LHCN-M2 (cell line): ENCODE data around the gene RGS7. TPM values are rescaled to one million over a fixed set of nuclear protein-coding genes. Genes with fewer than 3 reads are reported as not detected.
"Not testable (repeated sequence)": the region's sequence is repeated elsewhere in the genome, so short reads cannot be mapped to it uniquely, and the experiment has no call there.

Source experiments
- DNase-seq: peaks from one replicate; pipeline ENCODE4 v3.0.0-alpha.2; 2012; ENCODE audit warnings: low read depth
- total RNA-seq: library from RNA; depleted of rRNA; stranded (reverse); fragments of >200 nt; gene quantifications from 2 replicates; pipeline ENCODE4 v1.2.3, GENCODE V29; 2014

The RGS7 gene
- total RNA-seq, 1 experiment from 2014 or later = 0.11 TPM

DNA sequence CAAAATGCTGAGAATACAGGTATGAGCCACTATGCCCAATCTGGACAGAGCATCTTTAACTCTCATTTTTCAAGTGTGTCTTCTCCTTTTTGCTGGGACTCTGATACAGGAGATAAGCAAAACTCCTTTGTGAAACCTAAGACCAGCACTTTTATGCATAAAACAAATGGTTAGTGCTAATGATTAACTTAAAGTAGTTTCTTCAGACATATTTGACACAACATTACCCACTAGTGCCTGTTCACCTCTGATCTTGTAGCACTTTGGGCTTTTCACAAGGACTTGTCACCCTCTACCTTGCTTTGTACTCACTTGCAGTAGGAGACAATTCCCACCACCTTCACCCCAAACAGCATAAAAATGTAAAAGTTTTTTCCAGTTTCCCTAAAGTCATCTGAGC, 216.3 kb downstream of the RGS7 start:
- DNase-seq = no peak

DNA sequence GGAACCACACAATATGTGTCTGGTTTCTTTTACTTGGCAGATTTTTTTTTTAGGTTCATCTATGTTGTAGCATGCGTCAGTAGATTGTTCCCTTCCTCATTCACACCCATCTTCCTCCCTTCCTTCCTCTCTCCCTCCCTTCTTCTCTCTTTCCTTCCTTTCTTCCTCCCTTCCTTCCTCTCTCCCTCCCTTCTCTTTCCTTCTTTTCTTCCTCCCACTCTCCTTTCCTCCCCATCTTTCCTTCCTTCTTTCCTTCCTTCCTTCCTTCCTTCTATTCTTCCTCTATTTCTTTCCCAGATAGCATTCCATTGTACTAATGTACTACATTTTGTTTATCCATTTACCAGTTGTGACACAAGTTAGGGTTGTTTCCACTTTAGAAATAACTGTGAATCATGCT, 218.0 kb downstream of the RGS7 start:
- no peak for DNase-seq

DNA sequence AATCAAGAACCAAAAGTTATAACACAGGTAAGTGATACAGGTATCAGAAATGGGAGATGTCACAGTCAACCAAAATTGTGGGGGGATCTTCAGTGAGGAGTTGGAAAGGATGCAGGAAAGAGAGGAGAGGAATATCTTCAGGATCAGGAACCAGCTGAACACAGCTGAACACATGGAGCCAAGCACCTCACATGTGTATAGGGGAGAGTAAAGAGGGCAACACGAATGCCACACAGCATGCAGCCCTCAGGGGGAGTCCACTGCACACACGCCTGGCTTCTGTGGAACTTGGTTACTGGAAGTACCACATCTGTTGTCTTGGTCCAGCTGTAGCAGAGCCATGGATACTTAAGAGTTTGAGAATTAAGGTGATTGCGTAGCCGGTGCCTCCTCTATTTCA, 218.8 kb downstream of the RGS7 start:
- no peak for DNase-seq

DNA sequence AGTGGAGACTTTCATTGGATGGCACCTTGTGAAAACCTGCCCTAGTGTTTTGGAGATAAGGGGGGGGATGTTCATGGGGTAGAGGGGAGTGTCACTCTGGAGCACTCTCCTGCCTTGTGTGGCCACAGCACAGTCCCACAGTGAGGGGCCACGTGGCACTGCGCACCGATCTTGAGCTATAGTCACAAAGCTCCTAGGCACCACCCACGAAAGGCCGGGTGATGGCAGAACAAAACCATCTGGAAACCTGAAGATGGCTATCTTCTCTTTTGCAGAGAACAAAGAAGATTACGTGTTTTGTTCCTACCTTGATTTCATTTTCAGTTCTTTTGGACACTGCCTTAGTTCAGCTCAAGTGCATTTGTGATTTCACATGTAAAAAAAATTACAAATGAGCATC, 220.6 kb downstream of the RGS7 start:
- DNase-seq = no peak

DNA sequence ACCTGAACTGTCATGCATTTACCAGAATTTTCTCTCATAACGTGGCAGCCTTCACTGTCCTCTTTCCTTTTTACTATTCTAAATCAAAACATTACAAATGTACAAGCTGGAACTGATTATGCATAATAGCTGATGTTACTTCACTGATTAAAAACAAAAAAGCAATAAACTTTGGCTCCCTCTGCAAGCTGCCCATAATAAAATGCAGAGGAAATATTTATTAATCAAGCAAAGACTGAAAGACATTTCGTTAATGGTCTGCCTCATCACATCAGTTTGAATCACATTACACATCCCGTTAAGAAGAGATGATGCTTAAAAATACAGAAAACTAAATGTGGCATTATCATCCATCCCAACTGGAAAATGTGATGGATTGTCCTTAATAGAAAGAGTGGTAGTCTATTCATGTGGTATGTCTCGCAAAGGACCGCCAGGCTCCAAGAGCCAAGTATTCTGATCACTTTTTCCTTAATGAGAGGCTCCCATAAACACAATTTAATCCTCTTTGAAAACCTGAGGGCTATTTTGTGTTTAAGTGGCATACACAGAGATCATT, 225.3 kb downstream of the RGS7 start:
- DNase-seq = no peak

DNA sequence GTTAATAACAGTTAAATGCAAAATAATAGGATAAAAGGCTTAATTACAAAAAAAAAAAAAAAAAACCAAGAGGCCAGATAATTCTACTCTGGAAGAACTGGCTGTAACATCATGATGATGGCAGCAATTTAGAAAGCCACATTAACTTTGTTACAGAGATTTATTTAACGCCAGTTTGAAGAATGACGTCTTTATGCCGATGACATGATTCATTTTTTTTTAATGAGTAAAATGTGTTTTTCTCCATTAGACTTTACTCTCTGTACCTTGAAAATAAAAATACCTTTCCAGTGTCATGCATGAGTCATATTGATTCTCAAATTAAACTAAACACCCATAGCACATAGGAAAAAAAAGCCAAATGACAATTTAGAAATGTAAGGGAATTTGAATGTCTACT, 226.1 kb downstream of the RGS7 start:
- no peak for DNase-seq

DNA sequence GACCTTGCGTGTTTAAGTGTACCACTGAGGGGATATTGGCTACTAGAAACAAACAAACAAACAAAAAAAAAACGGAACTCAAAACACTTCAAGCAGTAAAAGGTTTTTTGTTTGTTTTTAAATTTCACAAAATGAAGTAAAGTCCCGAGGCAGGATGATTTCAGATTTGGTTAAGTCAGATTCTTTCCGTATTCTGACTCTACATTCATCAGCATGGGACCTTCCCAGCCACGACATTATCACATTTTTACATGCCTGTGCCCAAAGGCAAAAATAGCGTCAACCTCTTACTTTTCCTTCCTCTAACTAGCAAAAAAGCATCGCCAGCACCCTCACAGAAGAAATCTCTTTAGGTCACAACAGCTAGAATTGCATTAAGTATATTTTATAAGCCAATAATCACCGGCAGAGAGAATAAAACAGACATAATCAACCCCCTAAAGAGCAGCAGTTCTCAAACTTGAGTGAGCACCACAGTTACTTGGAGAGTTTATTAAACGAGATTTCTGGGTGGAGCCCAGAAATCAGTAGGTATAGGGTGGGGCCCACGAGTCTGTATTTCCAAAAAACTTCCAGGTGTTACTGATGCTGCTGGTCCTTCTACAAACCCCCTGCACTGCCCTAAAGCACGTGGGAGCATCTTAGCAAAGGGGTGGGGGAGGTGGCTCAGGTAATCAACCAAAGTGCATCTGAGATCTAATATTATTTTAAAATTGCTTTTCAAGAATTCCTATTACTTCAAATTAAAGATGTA, 227.6 kb downstream of the RGS7 start:
- no peak for DNase-seq

DNA sequence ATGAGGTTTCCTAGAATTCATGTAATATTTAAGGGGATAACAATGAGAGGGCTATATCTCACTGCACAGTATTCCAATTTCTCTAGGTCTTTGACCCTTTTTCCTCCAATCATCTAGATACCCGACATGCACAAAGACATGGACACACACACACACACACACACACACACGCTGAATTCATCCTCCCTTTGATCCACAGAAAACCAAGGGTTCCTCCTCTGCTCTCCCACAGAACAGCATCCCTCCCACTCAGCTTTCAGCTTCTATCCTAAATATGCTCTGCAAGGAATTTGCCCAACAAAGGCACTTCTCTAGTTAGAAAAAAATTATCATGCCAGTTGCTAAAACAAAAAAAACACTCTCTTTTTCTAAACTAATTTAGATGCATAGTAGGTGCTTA, 231.7 kb downstream of the RGS7 start:
- no peak for DNase-seq

DNA sequence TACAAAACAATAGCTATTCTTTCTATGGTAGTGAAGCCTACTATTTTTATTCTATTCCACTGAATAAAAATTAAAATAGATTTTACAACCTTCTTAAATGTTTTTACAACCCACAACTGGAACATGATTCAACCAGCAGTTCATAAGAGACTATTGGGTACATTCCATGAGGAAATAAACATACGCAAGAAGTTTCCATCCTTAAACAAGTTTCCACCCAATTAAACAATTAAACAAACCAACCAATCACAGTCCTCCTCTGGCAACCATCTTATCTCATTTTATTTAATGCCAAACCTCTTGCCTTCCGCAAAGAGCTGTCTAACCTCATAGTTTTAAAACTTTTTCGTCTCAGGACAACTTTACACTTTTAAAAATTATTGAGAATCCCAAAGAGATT, 239.0 kb downstream of the RGS7 start:
- no peak for DNase-seq

DNA sequence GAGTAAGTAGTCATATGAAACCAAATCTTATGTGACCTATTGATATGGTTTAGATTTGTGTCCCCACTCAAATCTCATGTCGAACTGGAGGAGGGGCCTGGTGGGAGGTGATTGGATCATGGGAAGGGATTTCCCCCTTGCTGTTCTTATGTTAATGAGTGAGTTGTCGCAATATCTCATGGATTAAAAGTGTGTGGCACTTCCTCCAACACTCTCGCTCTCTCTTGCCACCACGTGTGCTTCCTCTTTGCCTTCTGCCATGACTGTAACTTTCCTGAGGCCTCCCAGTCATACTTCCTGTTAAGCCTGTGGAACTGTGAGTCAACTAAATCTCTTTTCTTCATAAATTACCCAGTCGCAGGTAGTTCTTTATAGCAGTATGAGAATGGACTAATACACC, 241.2 kb downstream of the RGS7 start:
- DNase-seq = no peak

DNA sequence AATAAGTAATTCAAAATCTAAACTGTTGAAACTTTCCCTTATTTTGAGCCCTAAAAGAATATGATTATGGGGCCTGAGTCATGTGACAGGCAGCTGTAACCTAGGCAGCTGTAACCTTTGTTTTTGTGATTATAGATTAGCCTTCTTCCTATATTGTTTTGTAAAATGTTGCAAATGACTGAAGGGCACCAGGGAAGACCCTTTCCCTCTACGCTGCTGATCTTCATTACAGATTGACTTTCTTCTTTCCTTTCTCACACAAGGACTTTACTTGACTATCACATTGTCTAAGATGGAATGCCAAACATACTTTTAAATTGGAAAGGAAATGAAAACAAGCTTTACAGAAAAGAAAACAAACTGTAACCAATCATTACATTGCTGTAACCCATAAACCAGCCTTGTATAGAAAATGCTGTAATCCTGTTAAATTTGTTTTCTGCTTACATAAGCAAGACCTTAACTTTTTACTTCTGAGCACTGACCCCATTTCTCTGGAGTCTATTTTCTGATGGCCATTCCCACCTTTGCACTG, 242.2 kb downstream of the RGS7 start:
- no peak for DNase-seq

DNA sequence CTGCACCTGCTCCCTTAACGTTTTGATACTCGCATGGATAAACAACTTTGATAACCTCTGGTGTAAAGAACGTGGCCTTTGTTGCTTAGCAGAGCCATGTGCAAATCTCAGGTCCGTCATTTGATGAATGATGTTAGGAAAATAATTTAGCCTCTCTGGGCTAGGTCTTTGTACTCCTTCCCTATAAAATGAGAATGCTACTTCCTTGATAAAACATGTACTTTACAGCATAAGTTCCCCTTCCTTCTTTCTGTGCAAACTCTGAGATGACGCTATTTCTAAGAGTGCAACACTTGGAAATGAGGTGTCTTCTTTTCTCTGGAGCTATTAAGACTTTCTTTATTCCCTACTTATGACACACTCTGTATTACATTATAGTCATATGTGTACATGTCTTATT, 243.4 kb downstream of the RGS7 start:
- no peak for DNase-seq

DNA sequence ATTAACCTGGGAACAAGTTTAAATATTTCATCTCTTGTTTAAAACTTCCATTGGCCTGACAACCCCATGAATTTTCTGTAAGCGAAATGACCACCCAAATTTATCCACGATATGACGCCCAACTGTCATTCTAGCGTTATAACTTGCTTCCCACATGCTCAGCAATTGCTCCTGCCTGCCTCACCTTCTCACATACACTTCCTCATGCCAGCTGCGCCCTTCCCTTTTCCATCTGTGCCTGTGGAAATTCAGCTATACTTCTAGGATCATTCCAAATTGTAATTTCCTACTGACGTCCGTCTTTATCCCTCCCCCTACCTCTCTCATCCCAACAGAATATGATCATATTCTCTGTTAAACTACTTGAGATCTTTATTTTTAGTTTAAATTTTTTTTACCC, 248.0 kb downstream of the RGS7 start:
- no peak for DNase-seq

DNA sequence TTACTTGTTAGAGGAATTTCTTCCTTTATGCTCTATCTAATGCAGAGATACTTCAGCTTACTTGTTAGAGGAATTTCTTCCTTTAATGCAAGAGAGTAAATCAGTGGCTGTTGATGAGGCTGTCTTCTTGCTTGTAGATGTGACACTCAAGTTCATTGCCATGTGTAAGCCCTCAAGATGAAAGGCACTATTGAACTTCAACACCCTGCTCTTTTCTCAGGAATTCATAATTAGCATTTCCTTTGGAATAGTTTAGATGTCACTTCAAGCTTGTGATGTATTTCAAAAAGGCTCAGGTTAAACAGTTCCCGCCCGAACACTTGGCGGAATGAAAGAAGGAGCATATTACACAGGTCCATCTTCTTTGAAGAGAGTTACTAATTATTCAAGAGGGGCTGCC, 251.9 kb downstream of the RGS7 start:
- DNase-seq = no peak

DNA sequence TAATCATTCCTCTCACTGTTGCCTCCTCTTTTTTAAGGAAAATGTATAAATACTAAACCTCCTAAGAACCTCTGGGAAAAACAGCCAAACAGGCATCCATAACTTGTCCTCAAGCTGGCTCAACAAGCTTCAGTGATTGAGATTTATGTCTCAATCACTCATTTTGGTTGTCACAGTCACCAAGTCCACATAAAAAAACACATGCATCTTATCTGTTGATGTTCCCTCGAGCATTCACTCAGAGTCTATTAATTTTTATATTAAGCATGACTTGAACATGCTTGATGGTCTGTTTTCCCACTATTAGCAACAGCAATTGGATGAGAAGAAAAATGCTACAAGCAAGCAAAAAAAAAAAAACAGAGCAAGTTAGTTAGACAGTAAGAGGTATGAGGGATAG, 254.3 kb downstream of the RGS7 start:
- no peak for DNase-seq

DNA sequence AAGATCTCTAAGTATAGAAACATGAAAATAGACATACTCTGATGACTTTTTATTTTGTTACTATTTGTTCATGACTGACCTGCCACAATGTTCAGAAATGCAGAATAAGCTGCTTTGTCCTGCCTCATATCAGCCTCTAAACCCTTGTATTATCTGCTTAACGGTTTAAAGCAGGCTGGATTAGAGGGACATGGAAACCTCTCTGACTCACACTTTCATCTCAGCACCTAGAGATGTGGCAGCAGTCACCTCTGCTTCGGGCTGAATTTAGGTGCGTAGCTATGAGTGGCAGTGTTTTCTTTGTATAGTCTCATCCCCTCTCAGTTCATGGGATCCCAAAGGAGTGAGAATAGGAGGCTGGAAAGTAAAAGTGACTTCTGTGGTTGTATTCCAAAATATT, 255.4 kb downstream of the RGS7 start:
- DNase-seq = no peak

DNA sequence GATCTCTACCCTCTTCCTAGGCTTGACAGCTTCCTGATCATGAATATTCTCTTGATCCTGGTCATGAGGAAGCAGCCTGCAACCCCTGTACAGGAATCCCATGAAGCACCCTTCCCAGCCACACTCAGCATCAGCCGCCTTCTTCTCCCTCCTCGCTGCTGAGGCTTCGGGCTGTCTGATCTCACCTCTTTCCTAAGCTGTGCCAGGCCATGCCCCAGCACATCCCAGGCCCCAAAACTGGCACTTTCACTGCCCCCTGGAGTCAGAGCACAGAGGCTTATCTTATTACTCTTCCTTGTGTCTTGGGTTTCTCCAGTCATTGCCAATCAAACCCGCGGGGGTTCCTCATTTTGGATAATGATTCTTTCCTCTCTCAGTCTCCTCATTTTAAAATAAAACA, 259.5 kb downstream of the RGS7 start:
- DNase-seq = no peak

DNA sequence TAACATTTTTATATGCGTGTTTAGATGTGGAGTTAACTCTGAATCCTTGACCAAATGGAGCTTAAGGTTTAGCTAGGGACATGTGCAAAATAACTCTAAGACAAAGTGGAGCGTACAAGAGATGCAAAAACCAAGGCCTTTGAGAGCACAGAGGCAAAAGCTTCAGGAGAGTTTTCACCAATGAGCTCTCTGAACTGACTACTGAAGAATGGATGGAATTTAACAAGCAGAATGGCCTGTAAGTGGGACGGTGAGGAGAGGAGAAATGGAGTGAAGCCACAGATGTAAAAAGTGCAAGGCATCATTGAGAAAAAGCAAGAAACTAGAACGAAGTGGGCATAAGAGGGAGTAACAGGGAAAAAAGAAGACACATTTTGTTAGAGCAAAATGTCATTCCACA, 260.0 kb downstream of the RGS7 start:
- DNase-seq = no peak

DNA sequence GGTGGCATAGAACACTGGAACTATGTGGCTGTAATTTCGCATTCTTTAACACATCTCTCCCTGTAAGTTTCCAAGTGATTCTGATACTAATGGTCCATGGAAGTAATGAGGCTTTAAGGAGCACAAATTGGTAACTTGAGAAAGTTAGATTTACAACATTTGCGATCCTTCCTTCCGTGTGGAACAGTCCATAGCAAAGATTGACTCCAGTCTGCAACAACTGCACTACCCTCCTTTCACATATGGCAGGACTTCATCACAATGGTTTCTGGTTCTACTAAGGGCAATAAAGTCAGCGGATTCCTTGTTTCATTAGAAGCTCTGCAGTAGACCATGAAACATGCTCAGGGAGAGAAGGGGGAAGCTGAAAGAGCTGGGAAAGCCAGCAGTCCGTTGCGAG, 261.2 kb downstream of the RGS7 start:
- DNase-seq = no peak

DNA sequence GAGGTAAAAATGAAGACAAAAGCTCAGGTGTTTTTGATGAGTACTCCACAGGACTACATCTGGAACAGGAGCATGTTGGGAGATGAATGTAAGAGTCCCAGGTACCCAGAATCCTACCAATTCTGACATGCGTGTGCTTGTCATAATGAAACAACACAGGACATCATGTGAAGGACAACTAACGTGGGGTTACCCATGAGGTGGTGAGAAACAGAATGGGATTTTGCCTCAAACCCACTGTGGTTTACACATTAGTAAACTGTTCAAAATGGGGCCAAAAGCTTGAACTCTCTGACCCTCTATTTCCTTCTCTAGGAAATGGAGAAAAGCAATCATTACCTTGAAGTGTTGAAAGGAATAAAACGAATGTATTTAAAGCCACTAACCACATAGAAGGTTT, 266.2 kb downstream of the RGS7 start:
- DNase-seq = no peak

DNA sequence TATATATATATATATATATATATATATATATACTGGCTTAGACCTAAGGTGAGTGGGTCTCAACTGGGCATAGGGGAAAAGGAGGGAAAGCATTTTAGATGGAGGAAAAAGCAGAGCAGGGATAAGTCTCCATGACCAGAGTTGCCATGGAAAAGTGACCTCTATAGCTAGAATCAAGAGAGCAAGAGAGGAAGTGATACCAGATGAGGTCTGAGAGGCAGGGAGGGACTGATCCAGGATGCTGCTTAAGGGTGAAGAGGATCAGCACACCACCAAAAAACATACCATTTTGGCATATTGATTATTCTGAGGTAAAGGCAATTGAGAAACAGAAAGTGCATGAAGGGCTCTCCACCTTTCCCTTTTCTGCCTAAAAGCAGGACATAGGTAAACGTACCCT, 267.9 kb downstream of the RGS7 start:
- DNase-seq = not testable (repeated sequence)

DNA sequence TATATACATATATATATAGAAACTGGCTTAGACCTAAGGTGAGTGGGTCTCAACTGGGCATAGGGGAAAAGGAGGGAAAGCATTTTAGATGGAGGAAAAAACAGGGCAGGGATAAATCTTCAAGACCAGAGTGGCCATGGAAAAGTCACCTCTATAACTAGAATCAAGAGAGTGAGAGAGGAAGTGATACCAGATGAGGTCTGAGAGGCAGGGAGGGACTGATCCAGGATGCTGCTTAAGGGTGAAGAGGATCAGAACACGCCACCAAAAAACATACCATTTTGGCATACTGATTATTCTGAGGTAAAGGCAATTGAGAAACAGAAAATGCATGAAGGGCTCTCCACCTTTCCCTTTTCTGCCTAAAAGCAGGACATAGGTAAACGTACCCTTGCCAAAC, 268.9 kb downstream of the RGS7 start:
- not testable (repeated sequence) for DNase-seq

DNA sequence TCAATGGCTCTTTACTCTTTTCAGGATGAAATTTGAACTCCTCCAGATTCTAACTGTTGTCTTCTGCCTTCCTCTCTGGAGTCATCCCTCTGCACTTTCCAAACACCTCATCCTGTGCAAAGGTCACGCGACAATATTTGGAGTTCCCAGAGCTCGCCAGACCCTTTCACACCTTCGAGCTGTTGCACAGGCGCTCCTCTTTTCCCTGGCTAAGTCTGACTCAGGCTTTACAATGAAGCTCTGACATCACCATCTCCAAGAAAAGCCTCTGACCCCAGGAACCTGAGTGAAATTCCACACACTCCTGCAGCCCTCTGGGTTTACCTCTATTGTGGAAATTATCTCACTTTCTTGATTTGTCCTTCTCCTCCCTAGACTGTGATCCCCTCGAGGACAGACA, 270.3 kb downstream of the RGS7 start:
- DNase-seq = no peak

DNA sequence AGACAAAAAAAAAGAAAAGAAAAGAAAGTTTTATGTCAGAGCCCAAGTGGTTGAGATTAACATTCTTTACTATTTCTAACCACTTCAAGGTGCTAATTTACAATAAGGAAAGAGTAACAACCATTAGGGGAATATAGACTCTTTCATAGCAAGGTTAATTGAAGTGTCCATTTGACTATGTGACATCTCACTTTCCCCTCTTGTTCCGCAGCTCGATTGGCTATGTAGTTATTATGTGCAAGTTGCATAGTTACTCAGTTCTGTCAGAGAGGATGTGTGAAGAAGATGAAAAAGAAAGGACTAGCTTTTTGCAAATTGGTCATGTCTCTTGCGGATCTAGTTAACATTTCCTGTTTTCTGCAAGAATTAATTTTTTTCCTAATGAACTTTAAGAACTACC, 273.7 kb downstream of the RGS7 start:
- DNase-seq = no peak
